Osteoblast (primary cell): ENCODE measurements around the gene C8G. TPM values are rescaled to one million over a fixed set of nuclear protein-coding genes. Genes with fewer than 3 reads are reported as not detected.

Source experiments
- DNase-seq: peaks from one replicate; pipeline ENCODE4 v3.0.0; 2011; ENCODE audit warnings: low spot score, mixed read lengths; ENCODE audit not compliant: insufficient read length; ENCODE audit errors: missing footprints
- H2AFZ ChIP-seq: 2 replicates; pipeline ENCODE4 v1.6.0; 2011; ENCODE audit warnings: mild to moderate bottlenecking, low read length
- H3K27ac ChIP-seq: 2 replicates; pipeline ENCODE4 v1.5.1; 2011; ENCODE audit warnings: mild to moderate bottlenecking, low read depth, low read length, moderate library complexity
- H3K27me3 ChIP-seq: 2 replicates; pipeline ENCODE4 v1.6.0; 2012; ENCODE audit warnings: mild to moderate bottlenecking, control low read depth, inconsistent platforms, low read length, moderate library complexity; ENCODE audit not compliant: insufficient read depth
- H3K36me3 ChIP-seq: 2 replicates; pipeline ENCODE4 v1.5.1; 2011; ENCODE audit warnings: mild to moderate bottlenecking, low read length, control low read depth, moderate library complexity; ENCODE audit not compliant: insufficient read depth
- H3K4me1 ChIP-seq: 2 replicates; pipeline ENCODE4 v1.5.1; 2011; ENCODE audit warnings: mild to moderate bottlenecking, low read length, control low read depth, moderate library complexity; ENCODE audit not compliant: insufficient read depth
- H3K4me2 ChIP-seq: 2 replicates; pipeline ENCODE4 v1.6.0; 2011; ENCODE audit warnings: mild to moderate bottlenecking, low read length; ENCODE audit not compliant: insufficient read depth
- H3K4me3 ChIP-seq: fragments of 200-600 bp; sonication (generic); 3 replicates; pipeline ENCODE4 v1.5.1; 2012; ENCODE audit warnings: mild to moderate bottlenecking, low read length, inconsistent platforms; ENCODE audit not compliant: insufficient read depth
- H3K79me2 ChIP-seq: 2 replicates; pipeline ENCODE4 v1.6.0; 2012; ENCODE audit warnings: mild to moderate bottlenecking, low read length, control low read depth, inconsistent platforms; ENCODE audit not compliant: insufficient read depth
- H3K9me3 ChIP-seq: 2 replicates; pipeline ENCODE4 v1.5.1; 2011; ENCODE audit warnings: low read depth, low read length, control low read depth
- H4K20me1 ChIP-seq: 2 replicates; pipeline ENCODE4 v1.6.0; 2012; ENCODE audit warnings: mild to moderate bottlenecking, low read length, control low read depth; ENCODE audit not compliant: insufficient read depth
- CTCF ChIP-seq: IDR thresholded peaks from 2 replicates; pipeline ENCODE4 v1.5.1; 2011; ENCODE audit warnings: mild to moderate bottlenecking, low read depth, low read length, moderate library complexity; ENCODE audit errors: extremely low read depth
- total RNA-seq: library from RNA; depleted of rRNA; stranded (reverse); fragments of >200 nt; gene quantifications from 2 replicates; pipeline ENCODE4 v1.2.3, GENCODE V29; 2012

Gene C8G
- total RNA-seq, 1 donor = not detected

- no peak overlapping the region for H3K27ac ChIP-seq
- H3K36me3 ChIP-seq = no peaks in the 10 kb centered on the region
- H4K20me1 ChIP-seq = no peaks in the 10 kb centered on the region
- TF ChIP-seq CTCF = no peak
- peak overlapping the region; percentile 68 for H3K4me3 ChIP-seq
- H3K79me2 ChIP-seq = no peaks in the 10 kb centered on the region
- no peaks in the 10 kb centered on the region for H3K27me3 ChIP-seq
- peak overlapping the region; percentile 76 for H3K4me2 ChIP-seq
- H3K4me1 ChIP-seq = peaks cover 5% of the 10 kb centered on the region
- peak; percentile 99 for DNase-seq
- peak overlapping the region; percentile 74 for H2AFZ ChIP-seq
- H3K9me3 ChIP-seq = no peaks in the 10 kb centered on the region
Observed at GRCh38 chr9:136978073-136978864, 33.2 kb downstream of the C8G start.

DNA sequence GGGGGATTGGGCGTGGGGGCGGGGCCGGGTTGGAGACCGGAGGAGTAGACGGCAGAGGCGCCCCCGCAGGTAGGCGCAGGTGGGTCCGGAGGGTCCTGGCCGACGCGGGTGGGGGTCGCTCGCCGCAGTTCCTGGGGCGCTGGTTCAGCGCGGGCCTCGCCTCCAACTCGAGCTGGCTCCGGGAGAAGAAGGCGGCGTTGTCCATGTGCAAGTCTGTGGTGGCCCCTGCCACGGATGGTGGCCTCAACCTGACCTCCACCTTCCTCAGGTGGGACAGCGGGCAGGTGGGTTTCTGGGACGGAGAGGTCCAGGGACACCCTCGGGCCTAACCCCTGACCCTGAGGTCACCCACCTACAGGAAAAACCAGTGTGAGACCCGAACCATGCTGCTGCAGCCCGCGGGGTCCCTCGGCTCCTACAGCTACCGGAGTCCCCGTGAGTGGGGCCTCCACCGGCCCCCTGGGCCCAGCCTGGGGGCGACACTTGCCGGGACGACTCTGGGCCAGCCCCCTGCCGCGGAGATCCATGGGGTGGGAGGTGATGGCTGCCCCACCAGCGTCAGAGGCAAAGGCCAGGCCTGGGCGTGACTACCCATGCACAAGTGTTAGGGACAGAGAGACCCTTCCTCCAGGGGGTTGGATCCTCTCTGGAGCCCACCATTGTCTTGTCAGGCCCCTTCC lies 34.0 kb downstream of the C8G start:
- H3K27me3 ChIP-seq = peaks cover 2% of the 10 kb centered on the region
- H3K4me3 ChIP-seq = no peak overlapping the region
- no peaks in the 10 kb centered on the region for H3K36me3 ChIP-seq
- no peaks in the 10 kb centered on the region for H4K20me1 ChIP-seq
- DNase-seq = no peak
- no peak overlapping the region for H3K4me2 ChIP-seq
- H3K4me1 ChIP-seq = peaks cover 5% of the 10 kb centered on the region
- no peak overlapping the region for H2AFZ ChIP-seq
- H3K9me3 ChIP-seq = no peaks in the 10 kb centered on the region
- no peak for TF ChIP-seq CTCF
- no peak overlapping the region for H3K27ac ChIP-seq
- H3K79me2 ChIP-seq = no peaks in the 10 kb centered on the region

- Histone ChIP-seq H3K79me2 (no peaks in the 10 kb centered on the region), H3K4me3 (no peak overlapping the region), H3K9me3 (no peaks in the 10 kb centered on the region), H3K36me3 (no peaks in the 10 kb centered on the region), H3K4me1 (peaks cover 5% of the 10 kb centered on the region), H3K27ac (no peak overlapping the region), H3K4me2 (no peak overlapping the region), H3K27me3 (peaks cover 12% of the 10 kb centered on the region), H2AFZ (no peak overlapping the region), H4K20me1 (no peaks in the 10 kb centered on the region)
- DNase-seq = no peak
- no peak for TF ChIP-seq CTCF
Observed at GRCh38 chr9:136979769-136980587, 34.9 kb downstream of the C8G start.
